Adrenal gland (tissue), 12 donors: ENCODE measurements around the gene GPR3. TPM values are rescaled to one million over a fixed set of nuclear protein-coding genes. Genes with fewer than 3 reads are reported as not detected.

Experiments
- DNase-seq, 7 donors: peaks; one replicate each; pipeline ENCODE4 v3.0.0-alpha.2; 2019 to 2020
- H3K27ac ChIP-seq, 5 donors: fragments of 200-600 bp; sonication (generic) in 4 of 5; 1 replicate in 3 of 5; 2 replicates in 2 of 5; pipeline versions ENCODE4 v1.5.1 to v1.8.0; 2016 to 2020; ENCODE audit warnings: mild to moderate bottlenecking in 1 of 5
- H3K27me3 ChIP-seq: fragments of 200-600 bp; 2 replicates; pipeline ENCODE4 v1.8.0; 2021
- H3K36me3 ChIP-seq, 2 donors: fragments of 200-600 bp; replicated peaks in 1 of 2; 1 replicate in 1 of 2; 2 replicates in 1 of 2; pipeline versions ENCODE4 v1.5.1 to v1.8.0; 2018 to 2022
- H3K4me1 ChIP-seq, 2 donors: fragments of 200-600 bp; replicated peaks in 1 of 2; 1 replicate in 1 of 2; 2 replicates in 1 of 2; pipeline versions ENCODE4 v1.5.1 to v1.8.0; 2018 to 2021
- H3K4me3 ChIP-seq, 4 donors: fragments of 200-600 bp; sonication (generic) in 3 of 4; one replicate each; pipeline ENCODE4 v1.5.1; 2016 to 2018
- H3K9me3 ChIP-seq, 3 donors: fragments of 200-600 bp; sonication (generic) in 1 of 3; replicated peaks in 1 of 3; 1 replicate in 2 of 3; 2 replicates in 1 of 3; pipeline versions ENCODE4 v1.5.1 to v1.8.0; 2016 to 2021
- POLR2A ChIP-seq, 2 donors: fragments of 450-650 bp; IDR thresholded peaks; one replicate each; pipeline ENCODE4 v1.6.1; 2017; ENCODE audit warnings: antibody characterized with exemption in 2 of 2, mild to moderate bottlenecking in 2 of 2, moderate library complexity in 1 of 2
- WGBS, 4 donors: extraction: QIAGEN DNeasy Blood & Tissue Kit in 2 of 4; methylation state at CpG; one replicate each; pipeline versions ENCODE4 v1.1.5 to v1.1.7; 2013 to 2017; 5-methylcytosine and 5-hydroxymethylcytosine counted together
- intact Hi-C, 2 donors: fragments of 100-400 bp; cut with DNase I; formaldehyde crosslinking; loops; one replicate each; pipeline versions ENCODE4 v1.14.1 to v1.15.0; 2022 to 2023
- polyA plus RNA-seq, 3 donors: library from polyadenylated mRNA; stranded (reverse); fragments of 200-250 nt in 2 of 3; fragments of 350-450 nt in 1 of 3; fragmentation: Illumina TruSeq in 1 of 3; extraction: RNeasy Lipid Tissue Mini Kit (QIAGEN cat#74804) in 1 of 3; gene quantifications; one replicate each; pipeline ENCODE4 v1.2.3, GENCODE V29; 2013 to 2014
- total RNA-seq, 9 donors: library from RNA; depleted of rRNA in 4 of 9; stranded (reverse); fragments of >200 nt in 4 of 9; fragments of 120-200 nt in 1 of 9; fragmentation: NEBNext Ultra II Directional in 1 of 9; extraction: Animal tissue kit (Norgen Biotek cat#: 25700) in 1 of 9; gene quantifications; one replicate each; pipeline versions ENCODE4 v1.1.0 to v1.2.4, GENCODE V29; 2013 to 2023
- TF ChIP-seq, protein P1 (sequence below), 6 experiments: fragments of 450-650 bp in 4 of 6; fragments of 200-600 bp in 2 of 6; sonication (generic) in 1 of 6; IDR thresholded peaks; 1 replicate in 5 of 6; 2 replicates in 1 of 6; pipeline versions ENCODE4 v1.5.1 to v1.8.0; 2016 to 2021; ENCODE audit warnings: antibody characterized with exemption in 6 of 6, mild to moderate bottlenecking in 2 of 6, moderate library complexity in 1 of 6
- donor health status: healthy with polysubstance abuse.
- donor health status: Bipolar disorder and iron deficiency.
- donor health status: DM: yes; HTN: yes; CAD: no.
- donor health status: DM: no; HTN: no; CAD: no.
- donor health status: DM: no; HTN: no; CAD: no.
- donor health status: DM: yes; HTN: yes; CAD: no.

The GPR3 gene
- total and polyA plus RNA-seq, 12 donors, result 0.17 to 2.0 (median 0.64) TPM; not detected in 5

DNA sequence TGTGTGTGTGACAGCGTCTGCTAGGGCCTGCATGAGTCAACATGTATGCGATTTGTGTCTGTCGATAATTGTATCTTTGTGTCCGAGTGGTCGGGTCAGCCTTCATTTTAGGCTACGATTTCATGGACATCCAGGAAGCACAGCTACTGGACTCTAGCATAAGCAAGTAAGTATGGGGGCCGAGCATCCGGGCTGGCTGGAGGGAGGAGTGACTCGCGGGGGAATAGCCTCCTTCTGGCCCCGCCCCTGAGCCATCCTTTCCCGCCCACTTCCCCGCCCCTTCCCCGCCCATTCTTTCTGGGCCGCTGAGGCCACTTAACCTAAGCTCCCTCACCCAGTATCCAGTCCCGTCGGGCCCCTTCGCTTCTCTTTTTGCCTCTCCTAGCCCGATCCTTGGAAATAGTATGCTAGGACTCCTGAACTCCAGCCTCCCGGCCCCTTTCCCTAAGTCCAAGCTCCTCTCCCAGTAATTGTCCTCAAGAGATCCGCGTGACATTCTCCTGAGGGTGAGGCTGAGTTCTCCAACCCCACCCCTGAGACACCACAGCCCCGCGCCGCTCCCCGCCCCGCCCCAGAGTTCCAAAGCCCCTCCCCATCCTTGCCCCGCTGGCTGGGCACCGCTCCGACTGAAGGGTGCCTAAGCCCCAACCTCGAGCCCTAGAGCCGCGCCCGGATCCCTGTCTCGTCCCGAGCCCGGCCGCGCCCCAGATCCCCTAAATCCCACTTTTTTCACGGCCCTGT is 26.9 kb upstream of the GPR3 start:
- WGBS, 4 donors, result 2 to 3% (median 3%) methylated on average over 28 to 40 of the region's 40 CpGs
- peaks cover 0 to 39% of the 10 kb centered on the region in 2 donors for H3K36me3 ChIP-seq
- intact Hi-C loops, result no loop called here

DNA sequence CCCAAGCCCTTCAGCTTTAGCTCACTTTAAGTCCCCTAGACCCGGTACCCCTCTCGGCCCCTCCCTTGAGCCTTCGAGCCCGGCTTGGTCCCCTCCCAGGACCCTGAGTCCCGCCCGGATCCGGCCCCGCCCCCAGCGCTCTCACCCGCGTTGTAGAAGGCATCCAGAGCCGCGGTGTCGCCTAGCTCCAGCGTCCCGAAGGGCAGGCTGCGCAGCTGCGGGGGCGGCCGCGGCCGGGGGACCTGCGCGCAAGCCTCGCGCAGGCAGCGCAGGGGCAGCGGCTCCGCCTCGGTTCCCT is 26.4 kb upstream of the GPR3 start:
- DNase-seq, result peak; percentile 82 to 91 (median 85)
- Histone ChIP-seq H3K9me3 (no peaks in the 10 kb centered on the region), H3K27me3 (no peaks in the 10 kb centered on the region), H3K27ac (peak overlapping the region; percentile 82 to 95 (median 90)), H3K36me3 (peaks cover 0 to 35% of the 10 kb centered on the region in 2 donors), H3K4me1 (peaks cover 6 to 23% of the 10 kb centered on the region in 2 donors), H3K4me3 (peak overlapping the region; percentile 25 to 90 (median 36))
- intact Hi-C loops, result no loop called here
- TF ChIP-seq, protein P1, sequence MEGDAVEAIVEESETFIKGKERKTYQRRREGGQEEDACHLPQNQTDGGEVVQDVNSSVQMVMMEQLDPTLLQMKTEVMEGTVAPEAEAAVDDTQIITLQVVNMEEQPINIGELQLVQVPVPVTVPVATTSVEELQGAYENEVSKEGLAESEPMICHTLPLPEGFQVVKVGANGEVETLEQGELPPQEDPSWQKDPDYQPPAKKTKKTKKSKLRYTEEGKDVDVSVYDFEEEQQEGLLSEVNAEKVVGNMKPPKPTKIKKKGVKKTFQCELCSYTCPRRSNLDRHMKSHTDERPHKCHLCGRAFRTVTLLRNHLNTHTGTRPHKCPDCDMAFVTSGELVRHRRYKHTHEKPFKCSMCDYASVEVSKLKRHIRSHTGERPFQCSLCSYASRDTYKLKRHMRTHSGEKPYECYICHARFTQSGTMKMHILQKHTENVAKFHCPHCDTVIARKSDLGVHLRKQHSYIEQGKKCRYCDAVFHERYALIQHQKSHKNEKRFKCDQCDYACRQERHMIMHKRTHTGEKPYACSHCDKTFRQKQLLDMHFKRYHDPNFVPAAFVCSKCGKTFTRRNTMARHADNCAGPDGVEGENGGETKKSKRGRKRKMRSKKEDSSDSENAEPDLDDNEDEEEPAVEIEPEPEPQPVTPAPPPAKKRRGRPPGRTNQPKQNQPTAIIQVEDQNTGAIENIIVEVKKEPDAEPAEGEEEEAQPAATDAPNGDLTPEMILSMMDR (IDR thresholded peaks at IDR 0.05), result no peak
- TF ChIP-seq POLR2A (IDR thresholded peaks at IDR 0.05), result peak in 1 of 2 donors; percentile 14
- whole genome bisulfite sequencing, 4 donors, result 0 to 3% (median 0%) methylated on average over 4 to 30 of the region's 30 CpGs

More for the DNA sequence above, 26.9 kb upstream of the GPR3 start:
- DNase-seq, result peak; percentile 88 to 95 (median 90)
- Histone ChIP-seq H3K9me3 (no peaks in the 10 kb centered on the region), H3K4me3 (peak overlapping the region; percentile 25 to 90 (median 36)), H3K4me1 (peaks cover 6 to 23% of the 10 kb centered on the region in 2 donors), H3K27me3 (no peaks in the 10 kb centered on the region), H3K27ac (peak overlapping the region; percentile 82 to 95 (median 90))
- peak in 1 of 2 donors; percentile 73 for TF ChIP-seq POLR2A (IDR thresholded peaks at IDR 0.05)
- TF ChIP-seq, protein P1 (IDR thresholded peaks at IDR 0.05), result no peak

DNA sequence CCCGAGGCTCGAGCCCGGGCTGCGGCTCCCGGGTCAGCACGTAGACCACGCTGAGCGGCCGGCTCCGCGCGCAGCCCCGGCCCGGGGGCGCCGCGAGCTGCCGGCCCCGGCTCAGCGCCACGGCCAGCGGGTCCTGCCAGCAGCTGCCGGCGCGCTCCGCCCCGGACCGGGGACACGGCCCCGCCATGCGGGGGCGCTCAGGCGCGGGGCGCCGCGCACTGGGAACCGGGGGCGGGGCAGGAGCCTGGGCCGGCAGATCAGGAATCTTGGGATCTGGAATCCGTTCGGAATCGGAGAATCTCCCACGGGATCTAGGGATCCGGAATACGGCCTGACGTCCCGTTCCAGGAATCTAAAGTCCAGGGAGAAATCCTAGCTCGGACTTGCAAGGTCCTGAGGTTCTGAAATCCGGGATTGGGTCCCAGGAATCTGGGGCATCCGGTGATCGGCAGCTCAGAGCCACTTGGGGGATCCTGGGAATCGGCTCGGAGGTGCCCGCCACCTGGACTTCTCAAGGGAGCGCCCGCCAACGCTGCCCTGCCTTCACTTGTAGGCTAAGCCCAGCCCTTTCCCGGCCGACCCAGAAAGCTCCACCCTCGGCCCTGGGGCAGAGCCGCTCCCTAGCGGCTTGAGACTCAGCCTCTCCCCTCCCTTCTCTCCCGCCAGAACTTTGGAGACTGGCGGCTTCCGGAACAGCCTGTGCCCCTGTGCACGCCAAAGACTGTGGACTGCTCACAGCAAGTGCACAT is 25.8 kb upstream of the GPR3 start, which contains the start of gene MAP3K6:
Gene MAP3K6, minus strand, starts transcription at position 551 of the 749 bp plus-strand sequence. Its CDS starts 364 bp downstream, at position 187.
- TF ChIP-seq POLR2A (IDR thresholded peaks at IDR 0.05), result peak; percentile 59 to 72
- TF ChIP-seq, protein P1 (IDR thresholded peaks at IDR 0.05), result peak in 3 of 6 experiments; percentile 24 to 30 (median 24)
- H3K4me3 ChIP-seq, result peak within 1 kb of the TSS; percentile 25 to 90 (median 40)

DNA sequence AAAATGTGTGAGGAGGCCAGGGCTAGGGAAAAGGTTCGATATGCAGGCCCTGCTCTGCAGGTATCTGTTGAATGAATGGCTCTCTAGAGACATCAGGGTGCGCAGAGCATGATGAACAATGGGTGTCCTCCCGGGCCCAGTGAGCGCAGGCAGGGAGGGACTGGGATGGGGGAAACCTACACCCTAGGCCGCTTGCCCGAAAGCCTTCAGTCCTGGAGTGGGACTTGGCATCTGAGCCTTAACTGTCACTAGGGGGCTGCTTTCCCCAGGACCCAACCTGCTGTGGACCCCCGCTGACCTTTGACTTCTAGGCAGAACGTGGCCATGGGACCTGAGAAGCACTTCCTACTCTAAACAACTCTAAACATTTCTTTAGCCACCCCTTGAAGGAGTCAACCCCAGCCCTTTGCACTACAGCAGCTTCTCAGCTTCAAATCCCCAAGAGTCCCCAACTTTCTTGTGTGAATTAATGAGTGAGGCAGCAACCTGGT is 25.2 kb upstream of the GPR3 start:
- WGBS, 4 donors, result 23 to 43% (median 37%) methylated on average over 4 to 8 of the region's 8 CpGs
- Histone ChIP-seq H3K4me1 (peaks cover 6 to 23% of the 10 kb centered on the region in 2 donors), H3K27me3 (no peaks in the 10 kb centered on the region), H3K36me3 (peaks cover 0 to 24% of the 10 kb centered on the region in 2 donors), H3K4me3 (peak overlapping the region in 2 of 4 donors; percentile 39 to 90), H3K9me3 (no peaks in the 10 kb centered on the region), H3K27ac (peak overlapping the region in 4 of 5 donors; percentile 87 to 95 (median 92))
- no peak for DNase-seq
- intact Hi-C loops, result no loop called here
- TF ChIP-seq, protein P1 (IDR thresholded peaks at IDR 0.05), result no peak
- no peak for TF ChIP-seq POLR2A (IDR thresholded peaks at IDR 0.05)

More for the DNA sequence above, 25.8 kb upstream of the GPR3 start, which contains the start of gene MAP3K6:
- peaks cover 6 to 23% of the 10 kb centered on the region in 2 donors for H3K4me1 ChIP-seq
- H3K9me3 ChIP-seq, result no peaks in the 10 kb centered on the region
- peak; percentile 76 to 93 (median 89) for DNase-seq
- H3K36me3 ChIP-seq, result peaks cover 0 to 30% of the 10 kb centered on the region in 2 donors
- intact Hi-C loops, result no loop called here
- 0 to 1% (median 0%) methylated on average over 9 to 67 of the region's 67 CpGs for WGBS, 4 donors
- no peaks in the 10 kb centered on the region for H3K27me3 ChIP-seq
- H3K27ac ChIP-seq, result peak within 1 kb of the TSS; percentile 83 to 95 (median 90)
